GM18951 (cell line): Measurements from ENCODE around the gene CNOT2.

ENCODE experiments used
- POLR2A ChIP-seq: IDR thresholded peaks from 4 replicates; pipeline ENCODE4 v1.6.1; 2011; ENCODE audit warnings: mild to moderate bottlenecking; ENCODE audit not compliant: insufficient read length, insufficient read depth; ENCODE audit errors: extremely low read depth
- in situ Hi-C: fragments of 300-500 bp; cut with MboI; formaldehyde crosslinking; loops from one replicate; pipeline ENCODE4 v1.12.0; 2022; ENCODE audit warnings: low sequenced_read_pairs, mixed read lengths, inconsistent platforms; ENCODE audit not compliant: unreplicated experiment

The CNOT2 gene

DNA sequence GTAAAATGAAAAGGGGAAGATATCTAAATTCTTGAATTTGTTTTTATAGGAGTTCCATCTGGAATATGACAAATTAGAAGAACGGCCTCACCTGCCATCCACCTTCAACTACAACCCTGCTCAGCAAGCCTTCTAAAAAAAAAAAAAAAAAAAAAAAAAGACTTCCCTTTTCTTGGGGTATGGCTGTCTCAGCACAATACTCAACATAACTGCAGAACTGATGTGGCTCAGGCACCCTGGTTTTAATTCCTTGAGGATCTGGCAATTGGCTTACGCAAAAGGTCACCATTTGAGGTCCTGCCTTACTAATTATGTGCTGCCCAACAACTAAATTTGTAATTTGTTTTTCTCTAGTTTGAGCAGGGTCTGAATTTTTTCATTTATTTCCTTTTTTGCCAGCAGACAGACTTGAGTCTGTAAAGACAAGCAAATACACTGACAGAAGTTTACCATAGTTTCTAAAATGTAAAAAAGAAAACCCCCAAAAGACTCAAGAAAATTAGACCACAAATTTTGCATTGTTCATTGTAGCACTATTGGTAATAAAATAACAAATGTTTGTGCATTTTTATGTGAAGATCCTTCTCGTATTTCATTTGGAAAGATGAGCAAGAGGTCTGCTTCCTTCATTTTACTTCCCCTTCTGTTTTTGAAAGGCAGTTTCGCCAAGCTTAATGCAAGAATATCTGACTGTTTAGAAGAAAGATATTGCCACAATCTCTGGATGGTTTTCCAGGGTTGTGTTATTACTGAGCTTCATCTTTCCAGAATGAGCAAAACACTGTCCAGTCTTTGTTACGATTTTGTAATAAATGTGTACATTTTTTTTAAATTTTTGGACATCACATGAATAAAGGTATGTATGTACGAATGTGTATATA is 110.8 kb downstream of the CNOT2 start:
- no peak for TF ChIP-seq POLR2A
- in situ Hi-C loops = no loop called here

DNA sequence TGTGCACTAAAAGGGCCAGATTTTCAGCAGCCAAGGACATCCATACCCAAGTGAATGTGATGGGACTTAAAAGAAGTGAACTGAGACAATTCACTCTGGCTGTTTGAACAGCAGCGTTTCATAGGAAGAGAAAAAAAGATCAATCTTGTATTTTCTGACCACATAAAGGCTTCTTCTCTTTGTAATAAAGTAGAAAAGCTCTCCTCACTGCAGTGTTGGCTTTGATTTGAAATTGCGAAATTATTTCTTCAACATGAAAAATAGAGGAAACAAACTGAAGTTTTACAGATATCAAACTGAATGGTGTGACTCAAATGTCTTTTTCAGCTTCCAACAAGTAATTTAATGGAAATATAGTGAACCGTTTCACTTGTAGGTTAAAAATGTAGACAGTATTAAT is 111.6 kb downstream of the CNOT2 start:
- TF ChIP-seq POLR2A = no peak
- in situ Hi-C loops = no loop called here

DNA sequence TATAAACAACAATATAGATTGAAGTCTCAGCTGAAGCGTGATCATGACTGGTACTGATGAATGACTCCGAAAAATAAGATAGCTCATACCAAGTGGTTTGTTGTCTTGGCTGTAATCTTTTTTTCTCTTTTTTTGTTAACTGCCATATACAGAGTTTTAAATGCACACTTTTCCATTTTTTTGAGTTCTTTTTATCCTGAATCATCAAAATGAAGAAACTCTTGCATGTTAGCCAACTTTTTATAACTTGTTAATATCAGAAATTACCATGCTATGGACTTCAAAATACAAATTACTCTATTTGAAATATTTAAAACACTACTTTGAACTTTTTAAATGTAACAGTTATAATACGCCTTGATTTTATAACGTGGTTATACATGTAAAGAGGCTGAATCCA is 112.7 kb downstream of the CNOT2 start:
- no peak for TF ChIP-seq POLR2A
- in situ Hi-C loops = no loop called here

DNA sequence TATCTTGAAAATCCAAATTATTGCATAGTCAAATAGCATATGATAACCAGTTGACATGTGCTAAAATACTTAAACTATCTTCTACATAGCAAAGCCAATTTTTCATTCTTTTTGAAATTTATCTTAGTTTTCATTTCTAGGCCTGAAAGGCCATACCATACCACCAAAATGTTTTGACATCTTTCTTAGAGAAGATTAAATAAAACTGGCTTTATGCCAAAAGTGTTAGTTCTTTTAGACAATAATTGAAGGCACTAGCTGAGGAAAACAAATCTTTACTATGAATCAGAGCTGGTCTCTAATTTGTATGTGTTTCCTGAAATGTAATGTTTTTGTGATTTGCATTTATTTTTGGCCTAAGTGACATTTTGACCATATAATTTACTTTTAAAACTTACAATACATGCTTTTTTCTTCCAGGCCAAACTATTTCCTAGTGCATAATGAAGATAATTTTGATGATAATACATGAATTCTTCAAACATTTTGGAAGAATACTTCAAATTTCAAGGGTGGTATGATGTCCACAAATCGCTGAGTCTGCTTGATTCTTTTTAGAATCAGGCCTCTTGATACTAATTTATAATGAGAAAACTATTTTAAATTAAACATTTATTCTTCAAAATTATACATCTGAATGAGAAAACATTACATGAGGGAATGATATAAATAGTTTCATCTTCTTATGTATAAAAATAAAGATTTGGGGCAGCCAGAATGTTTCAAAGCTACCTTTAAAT is 116.4 kb downstream of the CNOT2 start:
- in situ Hi-C loops = no loop called here
- no peak for TF ChIP-seq POLR2A

DNA sequence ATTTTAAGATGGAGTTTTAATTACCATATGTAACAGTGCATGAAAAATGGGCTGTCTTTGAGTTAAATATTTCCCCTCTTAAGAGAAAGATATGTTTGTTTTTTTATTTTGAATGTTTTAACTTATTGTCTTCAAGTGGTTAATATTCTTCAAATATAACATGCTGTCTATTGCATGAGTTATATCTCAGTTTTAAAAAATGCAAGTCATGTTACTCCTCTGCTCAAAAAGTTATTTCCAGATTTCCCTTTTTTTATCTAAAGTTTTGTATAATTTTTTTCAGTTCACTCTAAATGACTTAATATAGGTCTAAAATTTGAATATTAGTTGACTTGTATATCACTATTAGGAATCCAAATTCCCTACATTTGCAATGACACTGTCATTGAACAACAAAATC is 117.0 kb downstream of the CNOT2 start:
- in situ Hi-C loops = no loop called here
- no peak for TF ChIP-seq POLR2A

DNA sequence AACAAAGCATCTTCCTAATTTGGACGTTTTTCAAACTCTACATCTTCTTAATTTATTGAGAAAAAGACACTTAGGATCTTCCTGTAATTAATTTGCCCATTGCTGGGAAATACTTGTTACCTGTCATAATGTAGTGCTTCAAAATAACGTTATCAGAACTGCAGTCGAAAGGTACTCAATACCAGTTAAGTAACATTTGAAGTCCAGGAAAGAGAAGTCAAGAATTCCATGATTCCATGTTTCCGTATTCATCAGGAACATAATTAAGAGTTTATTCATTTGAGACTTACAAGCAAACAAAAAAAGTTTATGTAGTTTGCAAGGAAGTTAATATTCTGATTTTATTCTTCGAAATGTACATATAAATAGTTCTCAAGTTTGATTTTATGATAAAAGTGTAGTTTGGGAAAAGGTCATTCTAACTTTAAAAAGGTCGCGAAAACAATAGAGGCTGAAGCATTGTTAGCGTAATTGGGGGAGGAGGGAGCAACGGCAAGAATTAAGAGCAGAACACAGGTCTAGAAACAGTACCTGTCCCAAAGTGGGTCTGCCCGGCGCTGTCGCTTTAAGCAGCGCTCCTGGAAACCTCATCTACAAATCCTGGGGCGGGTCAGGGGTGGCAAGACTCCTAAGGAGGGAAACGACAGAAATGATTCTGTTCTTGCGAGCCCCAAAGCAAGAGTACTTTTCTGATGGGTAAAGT is 121.6 kb downstream of the CNOT2 start:
- in situ Hi-C loops = no loop called here

DNA sequence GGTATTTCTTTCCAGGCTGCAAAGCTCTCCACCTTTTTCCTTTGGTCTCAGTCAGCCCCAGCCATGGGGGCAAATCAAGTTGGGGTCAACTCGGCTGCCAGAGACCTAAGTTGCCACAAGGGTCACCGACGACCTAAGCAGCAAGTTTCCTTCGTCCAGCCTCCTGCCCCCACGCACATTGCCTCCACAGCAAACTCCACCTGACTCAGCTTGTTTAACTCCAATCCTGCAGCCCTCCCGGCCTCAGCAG is 122.1 kb downstream of the CNOT2 start:
- in situ Hi-C loops = no loop called here
- TF ChIP-seq POLR2A = no peak

More for the DNA sequence above, 121.6 kb downstream of the CNOT2 start:
- TF ChIP-seq POLR2A = no peak

DNA sequence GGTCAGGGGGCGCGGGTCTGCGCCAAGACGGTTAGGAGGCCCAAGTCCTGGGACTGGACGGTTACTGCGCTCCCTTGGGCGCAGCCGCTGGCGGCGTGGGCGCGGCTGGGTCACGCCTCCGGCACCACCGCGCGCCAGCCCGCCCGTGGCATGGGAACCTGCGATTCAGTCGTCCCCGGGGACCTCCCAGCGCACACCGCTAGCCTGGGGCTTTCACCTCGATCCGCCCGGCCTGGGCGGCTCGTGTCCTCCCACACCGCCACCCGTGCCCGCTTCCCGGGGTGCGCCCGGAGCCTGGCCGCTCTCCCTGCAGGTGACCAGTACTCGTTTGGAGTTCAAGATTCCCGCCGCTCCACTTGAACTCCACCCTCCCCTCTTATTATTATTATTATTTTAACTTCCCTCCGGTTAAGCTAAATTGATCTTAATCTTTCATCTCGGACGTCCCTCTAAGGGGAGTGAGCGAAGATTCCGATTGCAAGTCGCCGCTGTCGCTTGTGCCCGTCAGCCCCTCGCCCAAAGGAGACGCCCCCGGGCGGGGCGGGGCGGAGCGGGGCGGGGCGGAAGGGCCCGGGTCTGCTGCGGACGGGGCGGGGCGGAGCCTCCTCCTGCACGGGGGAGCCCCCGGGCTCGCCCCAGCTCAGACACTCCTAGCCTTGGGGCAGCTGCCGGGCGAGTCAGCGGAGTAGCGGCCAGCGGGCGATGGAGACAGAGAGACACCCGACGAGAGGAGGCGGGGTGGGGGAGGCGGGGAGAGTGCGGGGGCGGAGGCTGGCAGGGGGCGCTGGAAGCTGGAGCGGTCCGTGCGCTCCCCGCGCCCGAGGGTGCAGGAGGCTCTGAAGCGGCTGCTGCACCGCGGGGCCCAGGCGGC is 122.7 kb downstream of the CNOT2 start, which contains the start of gene KCNMB4:
KCNMB4 (plus strand) TSS at position 643 of the 871 bp plus-strand sequence. CDS start 445 bp downstream, outside the sequence.
- TF ChIP-seq POLR2A = no peak
- in situ Hi-C loops = no loop called here

DNA sequence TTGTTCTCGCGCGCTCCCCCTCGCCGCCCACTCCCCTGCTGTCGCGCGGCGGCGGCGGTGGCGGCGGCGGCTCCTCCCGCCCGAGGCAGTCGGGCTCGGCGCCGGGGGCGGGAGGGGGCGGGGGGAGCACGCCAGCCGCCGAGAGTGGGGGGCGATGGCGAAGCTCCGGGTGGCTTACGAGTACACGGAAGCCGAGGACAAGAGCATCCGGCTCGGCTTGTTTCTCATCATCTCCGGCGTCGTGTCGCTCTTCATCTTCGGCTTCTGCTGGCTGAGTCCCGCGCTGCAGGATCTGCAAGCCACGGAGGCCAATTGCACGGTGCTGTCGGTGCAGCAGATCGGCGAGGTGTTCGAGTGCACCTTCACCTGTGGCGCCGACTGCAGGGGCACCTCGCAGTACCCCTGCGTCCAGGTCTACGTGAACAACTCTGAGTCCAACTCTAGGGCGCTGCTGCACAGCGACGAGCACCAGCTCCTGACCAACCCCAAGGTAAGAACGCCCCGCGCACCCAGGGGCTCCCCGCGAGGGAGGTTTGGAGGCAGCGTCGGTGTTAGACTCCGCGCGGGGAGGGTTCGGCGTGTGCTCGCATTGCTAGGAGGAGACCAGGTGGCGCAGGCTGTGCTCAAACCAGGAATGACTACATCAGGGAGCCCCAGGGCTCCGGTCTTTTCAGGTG is 123.5 kb downstream of the CNOT2 start:
- in situ Hi-C loops = no loop called here
- TF ChIP-seq POLR2A = no peak

DNA sequence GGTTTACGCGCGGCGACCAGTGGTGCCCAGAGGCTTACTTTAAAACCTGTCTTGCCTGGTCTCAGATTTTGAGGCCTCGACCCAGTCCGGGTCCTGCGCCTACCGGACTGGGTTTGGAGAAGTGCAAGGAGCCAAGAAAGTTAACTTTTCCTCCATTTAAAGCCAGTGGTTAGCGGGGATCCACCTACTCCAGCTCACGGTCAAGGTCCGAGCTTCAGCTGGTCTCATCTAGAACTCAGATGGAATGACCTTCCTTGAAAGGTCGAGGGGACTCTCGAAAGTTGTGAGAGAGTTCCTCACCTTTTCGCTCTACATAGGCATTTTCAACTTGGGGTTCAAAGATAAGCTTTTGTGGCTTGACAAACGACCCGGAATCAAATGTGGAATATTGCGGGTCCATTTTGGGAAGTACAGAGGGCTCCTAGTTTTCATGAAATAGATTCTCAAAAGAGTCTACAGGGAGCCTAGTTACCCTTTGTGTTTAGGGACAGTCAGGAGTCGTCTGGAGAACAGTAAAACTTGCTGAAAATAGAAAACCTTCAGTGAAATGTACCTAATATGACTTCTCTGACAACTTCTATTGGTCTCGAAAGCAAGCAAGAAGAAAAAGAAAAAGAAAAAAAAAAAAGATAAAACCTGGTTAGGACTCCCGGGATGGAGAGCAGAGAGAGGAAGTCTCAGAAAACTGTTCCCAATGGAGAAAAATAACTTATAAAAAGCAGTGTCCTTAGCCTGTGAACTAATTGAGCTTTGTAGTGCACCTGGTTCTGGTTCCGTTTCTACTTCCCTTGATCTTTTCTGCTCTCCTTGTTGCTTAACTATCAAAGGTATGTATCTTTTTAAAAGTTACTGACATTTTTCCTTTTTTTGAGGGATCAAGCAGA is 124.3 kb downstream of the CNOT2 start:
- no peak for TF ChIP-seq POLR2A
- in situ Hi-C loops = no loop called here

DNA sequence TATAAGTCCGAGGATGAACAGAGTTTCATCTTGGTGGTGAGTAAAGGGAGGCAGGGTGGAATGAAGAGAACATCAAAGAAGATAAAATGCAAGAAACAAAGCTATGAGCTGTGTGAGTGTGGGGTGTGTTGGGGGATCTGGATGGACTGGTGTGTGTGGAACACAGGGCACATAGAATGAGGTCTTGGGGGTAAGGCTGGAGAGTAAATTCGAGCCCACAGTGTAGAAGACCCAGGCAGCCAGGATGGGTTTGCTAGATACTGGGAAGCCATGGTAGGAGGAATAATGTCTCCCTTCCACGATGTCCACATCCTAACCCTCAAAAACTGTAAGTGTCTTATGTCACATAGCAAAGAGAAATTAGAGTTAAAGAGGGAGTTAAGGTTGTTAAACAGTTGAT is 129.6 kb downstream of the CNOT2 start:
- in situ Hi-C loops = no loop called here
- no peak for TF ChIP-seq POLR2A
